SK-N-MC (cell line): Measurements from ENCODE around the gene DFFB.

Experiments used
- EZH2 ChIP-seq: fragments of 200-600 bp; sonication (generic); IDR thresholded peaks from one replicate; pipeline ENCODE4 v1.6.1; 2017; ENCODE audit warnings: antibody characterized with exemption
- FOXP2 ChIP-seq: optimal IDR thresholded peaks from 2 replicates; pipeline ENCODE3; 2011; ENCODE audit warnings: mild to moderate bottlenecking, moderate library complexity; ENCODE audit not compliant: insufficient read depth; ENCODE audit errors: extremely low read length, control extremely low read depth
- POLR2AphosphoS5 ChIP-seq: IDR thresholded peaks from 2 replicates; pipeline ENCODE4 v1.6.1; 2012; ENCODE audit warnings: mild to moderate bottlenecking, low read depth, low read length, borderline replicate concordance

- TF ChIP-seq EZH2 (no peak), POLR2AphosphoS5 (no peak), FOXP2 (no peak)
Observed at GRCh38 chr1:3928586-3928985, 71.3 kb downstream of the DFFB start.
